Stimulated activated CD8-positive, alpha-beta memory T cell treated with anti-CD3 and anti-CD28 coated beads, Interleukin-7, amount 100 ng/mL, for 1 hour (primary cell): ENCODE data around the gene DUS4L.

Source experiments
- DNase-seq, 2 donors: peaks; one replicate each; pipeline ENCODE4 v3.0.0-alpha.2; 2020; ENCODE audit warnings: low read depth in 2 of 2

Gene DUS4L

DNA sequence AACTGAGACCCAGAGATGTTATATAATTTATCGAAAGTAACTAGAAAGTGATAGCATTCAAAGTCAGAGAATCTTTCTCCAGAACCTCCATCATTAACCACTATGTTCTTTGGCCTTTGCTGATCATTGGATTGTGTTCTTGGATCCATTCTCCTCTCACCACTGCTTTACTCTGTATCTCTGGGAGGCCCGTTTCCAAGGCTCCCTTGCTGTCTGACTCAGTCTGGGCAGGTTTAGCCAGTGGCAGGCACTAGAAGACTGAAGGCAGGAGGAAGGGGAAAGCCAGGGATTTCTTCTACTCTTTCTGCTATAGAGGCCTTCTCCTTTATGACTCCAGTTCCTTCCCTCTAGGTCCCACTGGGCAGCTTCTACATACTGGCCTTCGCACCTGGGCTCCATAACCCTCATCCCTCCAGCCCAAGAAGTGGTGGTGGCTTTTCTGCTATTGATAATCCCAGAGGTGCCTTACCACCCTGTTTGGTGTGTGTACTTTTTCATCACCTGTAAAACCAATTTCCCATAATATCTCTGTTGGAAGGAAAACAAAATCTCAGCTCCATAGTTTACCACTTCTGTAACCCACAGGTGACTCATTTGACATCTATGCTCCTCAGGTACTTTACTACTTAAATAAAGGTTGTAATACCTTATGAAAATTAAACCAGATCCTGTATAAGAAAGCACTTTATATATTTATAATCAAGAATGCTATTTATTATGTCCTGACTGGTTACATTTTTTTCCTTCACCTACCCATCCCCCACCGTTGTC, 52.3 kb downstream of the DUS4L start:
- no peak for DNase-seq

DNA sequence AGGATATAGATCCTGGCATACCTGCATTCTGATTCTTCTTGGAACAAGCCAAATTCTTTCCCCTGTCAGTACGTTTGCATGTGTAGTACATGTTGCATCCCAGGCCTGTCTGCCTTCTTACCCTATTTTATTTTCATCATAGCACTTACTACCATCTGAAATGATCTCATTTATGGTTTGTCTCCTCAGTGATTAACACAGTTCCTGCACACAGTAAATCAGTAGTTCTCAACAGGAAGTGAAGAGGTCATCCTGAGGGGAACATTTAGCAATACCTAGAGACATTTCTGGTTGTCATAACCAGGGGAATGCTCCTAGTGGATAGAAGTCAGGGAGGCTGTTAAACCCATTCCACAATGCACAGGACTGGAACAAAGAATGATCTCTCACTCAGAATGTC, 58.7 kb downstream of the DUS4L start:
- DNase-seq, result no peak

DNA sequence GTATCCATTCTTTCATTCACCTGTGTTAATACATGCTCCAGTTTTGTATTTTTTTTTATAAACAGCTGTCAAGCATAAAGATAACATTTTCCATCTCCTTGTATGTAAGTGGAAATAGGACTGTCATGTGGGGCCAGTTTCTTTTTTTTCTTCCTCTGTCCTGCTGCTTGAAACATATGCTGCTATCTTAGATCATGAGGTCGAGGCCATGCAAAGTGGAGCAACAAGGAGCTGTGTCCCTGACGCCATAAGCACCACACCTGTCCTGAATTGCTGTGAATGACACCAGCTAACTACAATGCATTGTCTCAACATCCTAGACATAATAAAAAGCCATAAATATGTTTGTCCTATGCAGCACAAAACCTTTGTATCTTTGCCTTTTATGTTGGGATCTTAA, 59.1 kb downstream of the DUS4L start:
- DNase-seq, result no peak

DNA sequence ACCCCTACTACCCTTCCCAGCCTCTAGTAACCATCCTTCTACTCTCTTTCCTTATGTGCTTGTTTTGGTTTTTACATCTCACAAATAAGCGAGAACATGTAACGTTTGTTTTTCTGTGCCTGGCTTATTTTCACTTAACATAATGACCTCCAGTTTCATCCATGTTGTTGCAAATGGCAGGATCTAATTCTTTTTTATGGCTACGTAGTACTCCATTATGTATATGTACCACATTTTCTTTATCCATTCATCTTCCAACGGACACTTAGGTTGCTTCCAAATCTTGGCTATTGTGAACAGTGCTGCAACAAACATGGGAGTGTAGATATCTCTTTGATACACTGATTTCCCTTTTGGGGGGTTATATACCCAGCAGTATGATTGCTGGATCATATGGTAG, 63.2 kb downstream of the DUS4L start:
- no peak for DNase-seq
